GM21717 (cell line): Measurements from ENCODE around the gene HDAC7.

Experiments used
- ATAC-seq: cut with Tn5 transposase; IDR thresholded peaks from one replicate; pipeline ENCODE4 v1.9.1; 2021; ENCODE audit warnings: mild to moderate bottlenecking, moderate library complexity; ENCODE audit not compliant: unreplicated experiment

HDAC7 gene

DNA sequence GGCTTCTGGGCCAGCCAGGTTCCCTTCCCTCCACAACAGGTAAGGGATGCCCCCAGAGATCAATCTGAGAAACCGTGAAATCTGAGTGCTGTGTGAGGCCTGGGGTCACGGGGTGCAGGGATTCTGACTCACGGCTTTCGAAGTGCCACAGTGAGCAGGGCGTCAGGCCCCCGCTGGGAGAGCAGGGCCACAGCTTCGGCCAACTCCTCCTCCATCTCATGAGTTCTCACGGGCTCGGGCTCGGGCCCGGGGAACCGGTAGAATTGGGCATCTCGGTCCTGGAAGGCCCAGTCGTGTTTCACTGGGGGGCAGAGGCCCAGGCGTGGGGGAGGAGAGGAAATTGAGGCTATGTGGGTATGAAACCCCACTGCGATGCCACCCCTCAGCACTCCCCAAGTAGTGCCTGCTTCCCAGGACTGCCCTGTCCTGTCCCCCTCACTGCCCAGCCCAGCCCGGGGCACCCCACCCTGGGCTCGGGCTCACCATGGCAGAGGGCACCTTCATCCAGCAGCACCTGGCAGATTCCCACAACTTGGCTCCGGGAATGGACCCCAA, 68.7 kb downstream of the HDAC7 start:
- ATAC-seq = no peak

DNA sequence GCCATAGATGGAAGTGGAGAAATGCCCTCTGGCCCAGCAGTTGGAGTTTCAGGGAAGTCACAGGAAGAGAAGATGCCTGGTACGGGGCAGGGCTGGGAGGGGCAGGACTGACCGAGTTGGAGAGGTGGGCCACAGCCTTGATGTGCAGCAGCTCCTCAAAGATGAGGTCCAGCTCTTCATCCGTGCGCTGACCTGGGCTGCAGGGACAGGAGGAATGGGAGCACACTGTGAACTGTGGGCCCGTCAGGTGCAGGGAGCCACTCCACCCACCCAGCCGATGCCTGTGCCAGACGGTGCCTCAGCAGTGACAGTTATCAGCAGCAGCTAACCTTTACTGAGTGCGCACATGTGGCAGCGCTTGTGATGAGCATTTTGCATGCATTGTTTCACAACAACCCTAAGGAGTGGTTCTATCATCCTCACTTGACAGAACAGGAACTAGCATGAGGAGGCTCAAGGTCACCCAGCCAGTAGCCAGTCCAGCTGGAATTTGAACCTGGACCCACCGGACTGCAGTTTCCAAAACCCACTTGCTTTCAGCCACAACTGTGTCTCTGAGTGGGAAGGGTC, 69.4 kb downstream of the HDAC7 start:
- no peak for ATAC-seq

DNA sequence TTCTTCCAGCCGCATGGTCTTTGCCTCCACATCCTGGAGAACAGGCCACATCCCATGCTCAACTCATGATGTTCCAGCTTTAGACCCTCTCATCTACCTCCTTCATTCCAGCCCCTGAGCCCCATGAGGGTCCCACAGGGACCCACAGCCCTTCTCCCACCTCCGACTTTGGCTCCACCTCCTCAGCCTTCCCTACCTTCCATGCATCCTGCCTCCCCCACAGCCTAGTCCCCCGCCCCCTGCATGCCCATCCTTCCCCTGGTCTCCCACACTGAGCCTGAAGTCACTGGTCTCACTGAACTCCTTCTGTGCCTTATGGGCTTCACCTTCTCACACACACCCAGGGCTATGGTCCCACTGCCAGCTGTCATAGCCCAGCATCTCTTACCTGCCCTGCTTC, 70.8 kb downstream of the HDAC7 start:
- ATAC-seq = no peak

DNA sequence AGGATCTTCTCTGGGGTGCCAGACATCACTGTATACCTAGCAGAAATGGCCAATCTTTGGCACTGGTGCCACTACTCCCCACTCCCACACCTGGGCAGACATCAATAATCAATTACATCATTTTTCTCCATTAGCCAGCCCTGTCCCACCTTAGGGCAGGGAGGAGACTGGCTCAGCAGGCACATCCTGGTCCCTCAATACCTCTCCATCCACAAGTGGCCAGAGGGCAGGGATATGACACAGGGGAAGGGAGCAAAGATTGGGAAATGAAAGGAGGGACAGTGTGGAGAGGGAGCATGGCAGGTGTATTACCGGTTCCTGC, 71.2 kb downstream of the HDAC7 start:
- no peak for ATAC-seq

DNA sequence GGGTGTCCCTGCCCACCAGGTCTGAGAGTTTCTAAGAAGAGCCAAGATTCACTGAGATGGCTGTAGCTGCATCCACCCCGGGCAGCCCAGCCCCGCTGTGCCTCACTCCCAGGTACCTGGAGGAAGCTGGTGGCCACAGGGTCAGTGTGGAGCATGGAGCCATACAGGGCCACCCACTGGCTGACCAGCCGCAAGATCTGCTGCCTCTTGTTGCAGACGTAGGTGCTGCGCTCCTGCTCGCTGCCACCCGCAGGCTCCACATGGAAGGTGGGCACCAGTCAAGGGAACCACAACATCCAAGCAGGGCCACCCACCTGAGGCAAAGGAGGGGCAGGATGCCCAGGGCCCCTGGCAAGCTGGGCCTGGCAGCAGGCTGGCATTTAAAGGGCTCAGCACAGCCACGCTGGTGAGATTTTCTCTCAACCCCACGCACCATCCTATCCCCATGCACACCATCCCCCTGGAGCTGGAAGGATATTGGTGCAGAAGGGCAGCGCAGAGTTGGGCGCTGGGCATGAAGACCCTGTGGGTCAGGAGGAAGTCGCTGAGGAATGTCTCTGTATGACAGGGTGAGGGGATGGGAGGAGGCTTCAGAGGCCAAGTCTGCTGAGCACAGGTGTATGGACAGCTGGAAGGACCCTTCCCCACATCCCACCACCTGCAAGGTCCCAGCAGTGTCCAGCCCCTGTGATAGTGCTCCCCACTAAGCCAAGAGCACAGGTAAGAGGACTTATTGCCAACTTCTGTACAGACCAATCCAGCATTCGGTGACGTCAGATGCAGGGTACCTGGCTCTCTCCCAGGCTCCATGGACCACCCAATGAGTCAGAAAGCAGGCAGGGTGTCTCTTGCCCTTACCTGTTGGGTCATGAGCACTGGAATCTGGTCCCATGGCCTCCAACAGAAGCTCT, 71.9 kb downstream of the HDAC7 start:
- no peak for ATAC-seq

DNA sequence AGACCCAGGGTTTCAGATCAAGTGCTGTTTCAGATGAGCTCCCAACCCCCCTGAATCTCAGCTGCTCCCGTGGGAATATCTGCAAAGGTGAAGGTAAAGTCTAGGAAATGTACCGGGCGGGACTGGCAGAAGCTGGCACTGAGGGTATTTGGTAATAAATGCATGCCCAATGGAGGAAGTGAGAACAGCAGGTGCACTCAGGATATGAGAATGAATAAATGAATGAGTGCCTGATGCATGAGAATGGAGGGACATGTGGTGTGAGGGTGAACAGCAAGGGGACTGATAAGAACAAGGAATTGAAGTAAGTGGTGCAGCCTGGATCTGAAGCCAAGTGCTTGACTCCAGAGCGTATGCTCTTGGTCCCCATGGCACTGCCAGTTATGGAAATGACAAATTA, 72.6 kb downstream of the HDAC7 start:
- ATAC-seq = no peak

DNA sequence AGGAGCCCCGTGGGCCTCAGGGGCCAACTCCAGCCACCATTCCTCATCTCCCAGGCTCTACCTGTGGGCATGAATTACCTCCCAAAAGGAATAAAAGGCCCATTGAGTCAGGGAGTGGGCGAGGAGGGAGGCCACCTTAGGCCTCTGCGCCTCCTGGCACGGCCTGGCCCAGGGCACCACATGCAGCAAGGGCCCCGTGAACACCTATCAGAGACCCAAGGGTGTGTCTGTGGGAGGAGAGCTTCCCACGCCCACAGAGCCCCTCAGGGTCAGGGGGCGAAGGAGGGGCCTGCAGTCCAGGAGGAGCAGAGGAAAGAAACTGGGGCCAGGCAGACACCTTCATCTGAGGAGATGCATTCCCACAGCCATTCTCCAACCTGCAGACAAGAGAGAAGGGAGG, 73.2 kb downstream of the HDAC7 start:
- no peak for ATAC-seq

DNA sequence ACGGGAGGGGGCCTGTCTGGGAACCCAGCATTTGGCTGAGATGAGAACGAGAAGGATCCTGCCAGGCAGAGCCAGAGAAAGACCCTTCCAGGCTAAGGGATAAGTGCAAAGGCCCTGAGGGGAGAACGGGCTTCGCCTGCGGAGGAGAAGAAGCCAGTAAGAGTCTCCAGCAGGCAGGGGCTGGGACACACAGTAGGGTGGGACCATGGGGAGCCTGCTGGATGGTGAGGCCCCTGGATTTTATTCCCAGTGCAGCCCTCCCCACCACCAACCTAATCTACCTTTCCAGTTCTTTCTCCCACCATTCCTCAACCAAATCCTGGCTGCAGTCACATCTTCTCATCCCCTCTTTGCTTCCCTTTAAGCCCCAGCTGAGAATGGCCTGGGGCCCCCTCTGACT, 73.6 kb downstream of the HDAC7 start:
- ATAC-seq = no peak

DNA sequence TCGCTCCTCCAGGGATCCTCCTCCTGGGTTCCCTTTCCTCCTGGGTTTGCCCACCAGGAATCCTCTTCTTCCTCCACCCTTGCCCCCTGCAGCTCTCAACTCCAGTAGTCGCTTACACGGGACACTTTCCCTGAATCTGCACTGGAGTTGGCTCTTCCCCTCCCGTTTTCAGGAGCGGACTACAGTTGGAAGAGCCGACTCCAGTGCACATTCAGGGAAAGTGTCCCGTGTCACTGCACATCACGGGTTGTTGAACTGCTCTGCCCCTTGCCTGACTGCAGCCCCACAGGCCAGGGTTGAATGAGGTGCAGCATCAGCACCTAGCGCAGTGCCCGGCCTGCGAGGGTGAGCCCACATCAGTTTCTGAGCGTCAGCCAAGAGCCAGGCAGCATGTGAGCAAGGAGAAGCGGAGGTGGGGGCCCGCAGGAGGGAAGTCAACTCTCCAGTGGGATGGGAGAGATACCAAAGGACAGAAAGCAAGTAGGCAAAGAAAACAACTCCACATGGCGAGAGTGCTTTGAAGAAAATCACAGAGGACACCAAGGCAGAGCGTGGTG, 74.1 kb downstream of the HDAC7 start:
- no peak for ATAC-seq

DNA sequence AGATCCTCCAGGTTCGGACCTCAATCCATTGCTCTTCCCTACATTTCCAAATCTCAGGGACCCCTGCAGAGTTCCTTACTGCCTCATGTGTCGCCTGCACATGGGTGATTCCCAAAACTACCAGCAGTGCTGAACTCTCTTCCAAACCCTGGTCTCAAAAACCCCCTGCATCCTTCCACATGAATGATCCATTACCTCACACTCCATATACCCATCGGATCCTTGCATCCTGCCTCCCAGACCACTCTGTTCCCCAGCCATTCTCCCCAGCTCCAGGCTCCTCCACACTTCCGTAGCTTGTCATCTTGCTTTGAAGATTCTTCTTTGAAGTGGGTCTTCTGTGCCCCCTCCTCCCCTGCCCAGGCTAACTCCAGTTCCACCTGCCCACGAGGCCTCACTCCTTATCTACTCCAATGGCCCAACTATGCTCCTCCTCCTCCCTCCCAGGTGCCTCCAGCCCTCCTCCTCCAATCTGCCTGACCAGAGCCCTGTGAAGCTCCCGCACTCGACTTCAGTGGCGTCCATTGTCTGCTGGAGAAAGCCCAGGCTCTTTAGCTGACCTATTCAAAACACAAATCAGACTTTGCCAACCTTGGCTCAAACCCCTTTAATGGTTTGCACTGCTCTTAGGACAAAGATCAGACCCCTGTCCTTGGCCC, 74.8 kb downstream of the HDAC7 start:
- ATAC-seq = no peak

DNA sequence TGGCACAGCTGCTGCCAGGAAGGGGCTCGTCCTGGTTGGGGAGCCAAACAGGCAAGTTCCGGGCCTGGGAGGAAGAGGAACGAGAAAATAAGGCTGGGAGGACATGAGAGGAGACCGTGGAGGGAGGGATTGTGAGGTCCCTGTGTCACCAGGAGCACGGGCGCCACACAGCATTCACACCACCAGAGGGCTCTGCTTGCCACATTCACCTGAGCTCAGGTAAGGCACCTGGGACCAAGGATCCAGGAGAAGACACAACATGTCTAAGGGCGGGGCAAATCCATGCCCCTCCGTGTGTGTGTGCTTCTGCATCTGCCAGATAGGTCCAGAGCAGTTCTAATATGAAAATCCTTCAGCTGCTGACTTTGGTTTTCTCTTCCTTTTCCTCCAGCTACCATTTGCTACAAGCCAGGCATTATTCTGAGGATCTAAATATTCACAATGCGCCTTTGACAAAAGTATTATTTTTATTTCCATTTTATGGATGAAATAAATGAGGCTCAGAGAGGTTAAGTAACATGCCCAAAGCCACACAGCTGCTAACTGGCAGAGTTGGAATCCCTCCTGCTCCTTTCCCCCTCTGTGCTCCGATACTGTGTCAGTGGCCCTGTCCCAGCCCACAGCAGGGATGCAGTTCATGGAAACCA, 75.6 kb downstream of the HDAC7 start:
- ATAC-seq = no peak

DNA sequence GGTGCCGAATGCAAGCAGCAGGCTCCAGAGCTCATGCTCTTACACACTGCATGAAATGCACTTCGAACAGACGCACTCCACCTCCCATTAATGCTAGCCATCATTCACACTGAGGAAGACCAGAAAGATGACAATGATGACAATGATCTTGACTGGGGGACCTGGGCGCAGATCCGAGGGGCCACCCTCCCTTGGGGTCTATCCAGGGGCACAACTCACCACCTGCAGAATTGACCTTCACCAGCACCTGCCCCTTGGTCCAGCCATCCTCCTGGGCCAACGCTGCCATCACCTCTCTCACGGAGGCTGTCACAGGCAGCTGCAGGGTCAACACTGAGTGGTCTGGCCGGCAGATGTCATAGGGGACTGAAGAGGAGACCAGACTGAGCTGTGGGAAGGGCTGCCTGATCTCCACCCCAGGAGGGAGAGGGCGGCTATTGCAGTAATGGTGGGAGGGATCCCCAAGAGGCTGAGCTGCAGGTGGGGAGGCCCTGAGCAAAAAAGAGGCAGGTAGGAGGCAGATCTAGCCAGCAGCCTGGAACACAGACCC, 76.3 kb downstream of the HDAC7 start:
- ATAC-seq = no peak

DNA sequence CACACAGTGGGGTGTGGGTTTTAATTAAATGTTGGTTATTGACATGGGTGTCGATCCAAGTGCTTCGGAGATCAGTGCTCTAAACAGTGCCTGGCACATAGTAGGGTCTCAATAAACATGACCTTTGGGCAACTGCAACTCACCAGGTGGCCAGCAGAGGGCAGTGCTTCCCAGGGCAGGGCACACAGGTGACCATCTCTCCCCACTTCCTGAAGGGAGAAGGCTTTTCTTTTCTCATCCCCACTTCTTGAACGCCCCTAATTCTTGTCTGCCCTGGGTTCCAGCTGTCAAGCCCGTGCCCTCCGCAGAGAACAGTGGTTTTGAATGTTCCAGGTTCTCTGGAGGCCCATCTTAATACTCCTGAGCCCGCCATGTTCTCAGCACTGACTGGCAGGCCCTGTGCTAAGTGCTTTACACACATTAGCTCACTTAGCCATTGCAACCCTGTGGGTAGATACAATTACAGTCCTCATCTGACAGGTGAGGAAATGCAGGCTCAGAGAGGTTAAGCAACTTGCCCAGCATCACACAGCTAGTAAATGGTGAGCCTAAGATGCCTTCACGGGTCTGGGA, 77.4 kb downstream of the HDAC7 start:
- ATAC-seq = no peak

DNA sequence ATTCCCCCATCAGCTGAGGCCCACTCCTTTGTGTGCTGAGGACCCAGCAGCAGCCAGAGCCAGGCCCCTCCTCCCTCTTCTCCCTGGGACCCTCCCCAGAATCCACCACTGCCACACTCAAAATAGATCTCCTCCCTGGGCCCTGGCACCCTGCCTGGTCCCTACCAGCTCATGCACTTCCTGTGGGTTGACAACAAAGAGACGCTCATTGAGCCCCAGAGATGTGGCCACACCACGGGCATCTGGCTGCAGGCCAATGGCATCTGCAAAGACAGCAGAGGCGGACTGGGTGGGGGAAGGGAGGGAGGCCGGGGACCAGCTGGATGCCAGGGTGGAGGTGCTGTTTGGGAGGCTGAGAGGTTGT, 78.4 kb downstream of the HDAC7 start:
- no peak for ATAC-seq

DNA sequence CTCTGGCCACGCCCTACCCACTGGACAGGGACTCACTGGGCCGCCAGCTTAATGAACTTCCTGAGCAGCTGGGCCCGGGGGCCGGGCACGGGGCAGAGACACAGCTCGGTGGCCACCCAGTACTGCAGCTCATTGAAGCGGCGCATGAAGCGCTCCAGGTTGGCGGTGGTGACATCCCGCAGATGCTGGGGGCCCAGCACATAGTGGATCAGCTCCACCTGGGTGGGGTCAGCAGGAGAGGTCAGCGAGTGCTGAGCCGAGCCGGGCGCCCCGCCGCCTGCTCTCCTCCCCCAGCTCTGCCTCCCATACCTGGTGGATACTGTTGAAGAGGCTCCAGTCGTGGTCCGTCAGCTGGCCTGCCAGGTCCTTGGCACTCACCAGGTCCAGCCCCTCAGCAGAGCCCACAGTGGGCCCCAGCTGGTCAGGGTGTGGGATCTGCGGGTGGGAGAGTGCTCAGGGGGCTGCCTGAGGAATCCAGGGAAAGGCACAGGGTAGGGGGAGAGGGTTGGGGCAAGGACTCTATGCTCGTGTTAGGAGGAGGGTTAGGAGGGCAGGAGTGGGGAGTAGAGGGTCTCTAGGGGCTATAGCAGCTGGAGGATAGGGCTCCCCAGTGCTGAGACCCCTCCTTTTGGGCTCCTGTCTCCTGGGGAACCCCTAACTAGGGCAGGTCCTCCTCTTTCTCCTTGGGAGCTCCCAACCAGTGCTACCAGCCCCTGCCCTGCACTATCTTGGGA, 78.9 kb downstream of the HDAC7 start:
- ATAC-seq = peak; percentile 36

DNA sequence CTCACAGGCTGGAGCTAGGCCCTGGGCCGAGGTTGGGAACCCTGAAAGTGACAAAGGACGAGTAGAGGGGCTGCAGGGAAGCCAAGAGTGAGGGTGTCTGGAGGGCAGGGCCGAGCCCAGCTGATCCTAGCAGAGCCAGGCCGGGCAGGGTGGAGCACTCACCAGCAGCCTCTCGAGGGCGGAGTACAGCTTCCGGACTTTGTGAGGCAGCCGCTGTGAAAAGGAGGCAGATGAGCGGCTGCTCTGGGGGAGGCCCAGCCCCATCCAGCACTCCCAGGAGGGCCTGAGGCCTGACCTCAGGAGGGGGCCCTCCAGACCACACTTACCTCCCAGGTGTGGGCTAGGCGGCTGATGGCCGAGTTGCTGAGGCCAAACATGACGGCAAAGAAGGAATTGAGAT, 79.7 kb downstream of the HDAC7 start:
- ATAC-seq = peak; percentile 56

DNA sequence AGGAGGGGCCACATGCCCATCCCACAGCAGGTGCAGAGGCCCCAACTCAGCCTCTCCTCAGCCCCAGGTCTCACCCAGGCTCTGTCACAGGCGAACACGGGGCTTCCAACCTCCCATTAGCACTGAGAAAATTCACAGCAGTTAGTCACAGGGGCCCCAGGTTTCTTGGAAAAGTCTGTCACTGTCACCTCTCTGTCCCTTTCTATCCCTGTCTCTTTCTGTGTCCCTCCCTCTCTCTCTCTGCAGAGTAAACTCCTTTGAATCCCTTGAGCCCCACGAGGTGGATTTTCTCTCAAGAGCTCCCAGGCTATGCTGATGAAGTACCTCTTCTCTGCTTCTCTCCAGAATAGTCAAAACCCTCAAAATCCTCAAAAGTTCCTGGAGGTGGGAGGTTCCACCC, 80.4 kb downstream of the HDAC7 start:
- no peak for ATAC-seq

DNA sequence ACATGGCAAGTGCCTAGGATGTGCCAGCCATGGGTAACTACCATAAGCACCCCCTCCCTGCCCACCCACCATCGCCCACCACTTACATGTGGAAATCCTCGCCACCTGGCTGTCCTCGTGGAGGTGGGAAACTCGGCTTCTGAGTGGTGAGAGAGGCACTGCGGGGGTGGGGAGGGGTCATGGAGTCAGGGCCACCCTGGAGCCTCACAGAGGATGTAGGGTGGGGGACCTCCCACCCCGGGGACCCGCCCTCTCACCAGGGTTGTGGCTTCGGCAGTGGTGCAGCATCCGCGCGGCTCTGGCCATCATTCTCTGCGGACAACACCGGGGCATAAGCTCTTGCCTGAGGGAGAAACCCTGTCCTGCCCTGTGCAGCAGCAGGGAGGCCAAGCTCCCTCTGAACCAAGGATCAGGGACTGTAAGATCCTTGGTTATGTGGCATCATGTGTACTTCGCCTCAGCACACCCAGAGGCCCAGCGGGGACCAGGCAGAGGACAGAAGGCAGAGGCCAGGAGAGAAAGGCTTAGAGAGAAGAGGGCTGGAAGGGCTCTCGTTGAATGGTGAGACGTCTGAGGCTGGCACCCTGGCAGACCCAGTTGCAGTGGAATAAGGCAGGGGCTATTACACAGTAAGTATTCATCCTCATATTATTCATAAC, 81.6 kb downstream of the HDAC7 start:
- ATAC-seq = no peak

DNA sequence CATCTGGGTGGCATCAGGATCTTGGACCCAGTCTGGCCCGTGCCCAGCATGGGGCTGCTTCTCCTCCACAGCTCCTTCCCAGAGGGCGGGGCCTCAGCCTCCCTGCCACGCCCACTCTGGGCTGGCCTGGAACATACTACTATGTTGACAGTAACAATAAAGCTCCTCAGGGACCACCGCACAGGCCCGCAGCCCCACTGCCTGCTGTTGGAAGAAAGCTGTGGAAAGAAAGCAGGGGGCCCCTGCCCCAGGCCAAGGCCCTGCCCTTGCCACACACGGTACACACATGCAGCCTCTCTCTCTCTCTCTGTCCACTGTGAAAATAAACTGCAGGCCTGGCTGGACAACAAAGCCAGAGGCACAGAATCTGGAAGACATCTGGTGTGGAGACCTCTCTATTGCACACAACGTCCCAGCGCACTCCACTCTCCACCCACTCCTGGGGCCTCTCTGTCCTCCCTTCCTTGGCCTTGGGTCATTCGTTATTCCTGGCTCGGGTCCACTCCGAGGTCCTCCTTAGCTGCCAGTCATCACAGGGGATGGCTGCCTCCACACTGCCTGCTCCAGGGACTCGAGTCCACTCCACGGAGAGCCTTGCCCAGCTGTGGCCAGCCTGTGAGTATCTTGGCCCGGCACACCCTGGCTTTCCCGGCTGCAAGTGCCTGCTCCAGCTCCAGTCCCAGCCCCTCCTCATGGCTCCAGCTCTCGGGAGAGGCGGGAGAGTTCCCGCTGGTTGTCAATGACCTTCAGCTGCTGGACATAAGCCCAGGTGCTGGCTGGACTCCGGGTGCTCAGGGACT, 82.6 kb downstream of the HDAC7 start:
- ATAC-seq = no peak
